ENCODE data around the gene SDSL. TPM values are rescaled to one million over a fixed set of nuclear protein-coding genes. Genes with fewer than 3 reads are reported as not detected.

SDSL gene
- total RNA-seq, 1 donor from 2014 or later, result 13.3 TPM

DNA sequence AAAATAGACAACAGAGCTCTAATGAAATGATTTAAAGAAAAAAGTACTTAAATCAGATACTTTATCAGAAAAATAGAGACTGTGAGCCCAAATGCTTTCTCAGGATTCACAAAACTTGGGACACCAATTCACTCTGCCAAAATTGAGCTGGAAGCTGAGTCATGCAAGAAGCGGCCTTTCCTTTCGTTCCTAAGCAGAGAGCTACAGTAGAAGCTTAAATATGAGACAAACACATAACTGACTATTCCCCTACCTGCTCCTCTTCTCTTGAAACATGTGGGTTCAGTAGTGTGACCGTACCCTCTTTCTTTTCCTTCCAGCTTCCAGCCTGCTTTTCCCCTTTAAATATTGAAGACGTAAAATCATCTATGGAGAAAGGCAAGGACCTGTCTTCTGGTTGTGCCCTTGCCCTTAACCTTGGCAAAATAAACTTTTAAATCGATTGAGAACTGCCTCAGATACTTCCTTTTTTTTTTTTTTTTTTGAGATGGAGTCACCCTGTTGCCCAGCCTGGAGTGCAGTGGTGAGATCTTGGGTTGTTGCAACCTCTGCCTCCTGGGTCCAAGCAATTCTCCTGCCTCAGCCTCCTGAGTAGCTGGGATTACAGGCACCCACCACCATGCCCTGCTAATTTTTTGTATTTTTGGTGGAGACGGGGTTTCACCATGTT lies 14.1 kb upstream of the SDSL start:
- Histone ChIP-seq H3K4me3 (no peak overlapping the region), H3K36me3 (no peaks in the 10 kb centered on the region), H3K4me1 (peaks cover 6% of the 10 kb centered on the region), H3K27ac (replicated peaks) (no peak overlapping the region), H3K27me3 (ENCODE audit: low read depth) (peaks cover 18% of the 10 kb centered on the region), H3K9me3 (replicated peaks) (no peaks in the 10 kb centered on the region)
- no peak for DNase-seq
- intact Hi-C loops (cut with micrococcal nuclease), result no loop called here
- TF ChIP-seq CTCF (IDR thresholded peaks at IDR 0.05; ENCODE audit: borderline replicate concordance), result no peak

GRCh38 chr12:113408756-113409298 lies 13.4 kb upstream of the SDSL start:
- no peak overlapping the region for H3K4me3 ChIP-seq

DNA sequence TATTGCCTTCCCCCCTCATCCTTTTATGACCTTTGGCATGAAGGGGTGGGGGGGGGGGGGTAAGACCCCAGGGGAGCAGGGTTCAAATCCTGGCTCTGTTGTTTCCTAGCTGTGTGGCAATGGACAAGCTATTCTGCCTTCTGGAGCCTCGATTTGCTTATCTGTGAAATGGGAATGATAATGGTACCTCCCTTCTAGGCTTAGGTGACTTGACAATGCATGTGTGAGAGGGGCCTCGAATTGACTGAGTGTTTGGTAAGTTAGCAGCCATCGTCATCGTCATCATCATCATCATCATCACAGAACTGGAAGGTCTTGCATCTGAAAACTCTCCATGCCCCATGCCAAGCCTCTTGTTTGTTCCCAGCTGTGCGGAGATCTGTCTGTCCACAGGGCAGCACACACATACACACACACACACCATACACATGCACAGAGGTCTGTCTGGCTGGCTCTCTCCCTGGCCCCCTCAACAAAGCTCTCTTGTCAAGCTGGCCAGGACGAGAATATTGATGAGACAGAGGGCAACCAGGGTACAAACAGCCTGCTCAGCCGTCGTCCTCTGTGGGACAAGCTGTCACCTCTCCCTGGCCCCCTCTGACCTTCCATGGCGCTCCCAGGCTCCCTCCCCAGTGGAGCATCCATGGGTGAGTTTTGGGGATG lies 12.6 kb upstream of the SDSL start:
- no peaks in the 10 kb centered on the region for H3K4me1 ChIP-seq
- no peak overlapping the region for H3K4me3 ChIP-seq
- H3K27ac ChIP-seq (replicated peaks), result no peak overlapping the region
- intact Hi-C loops (cut with micrococcal nuclease), result no loop called here
- no peaks in the 10 kb centered on the region for H3K9me3 ChIP-seq (replicated peaks)
- H3K27me3 ChIP-seq (ENCODE audit: low read depth), result peaks cover 23% of the 10 kb centered on the region
- no peaks in the 10 kb centered on the region for H3K36me3 ChIP-seq
- DNase-seq, result no peak
- no peak for TF ChIP-seq CTCF (IDR thresholded peaks at IDR 0.05; ENCODE audit: borderline replicate concordance)

More at GRCh38 chr12:113408756-113409298, 13.4 kb upstream of the SDSL start:
- Histone ChIP-seq H3K36me3 (no peaks in the 10 kb centered on the region), H3K4me1 (peaks cover 4% of the 10 kb centered on the region), H3K27ac (replicated peaks) (no peak overlapping the region), H3K27me3 (ENCODE audit: low read depth) (peaks cover 18% of the 10 kb centered on the region), H3K9me3 (replicated peaks) (no peaks in the 10 kb centered on the region)
- intact Hi-C loops (cut with micrococcal nuclease), result no loop called here
- DNase-seq, result no peak
- no peak for TF ChIP-seq CTCF (IDR thresholded peaks at IDR 0.05; ENCODE audit: borderline replicate concordance)

- H3K4me3 ChIP-seq, result no peak overlapping the region
- TF ChIP-seq CTCF (IDR thresholded peaks at IDR 0.05; ENCODE audit: borderline replicate concordance), result no peak
- DNase-seq, result no peak
- H3K4me1 ChIP-seq, result no peaks in the 10 kb centered on the region
- H3K36me3 ChIP-seq, result no peaks in the 10 kb centered on the region
- intact Hi-C loops (cut with micrococcal nuclease), result no loop called here
- H3K9me3 ChIP-seq (replicated peaks), result no peaks in the 10 kb centered on the region
- H3K27ac ChIP-seq (replicated peaks), result no peak overlapping the region
- peaks cover 25% of the 10 kb centered on the region for H3K27me3 ChIP-seq (ENCODE audit: low read depth)
These were observed 8.7 kb upstream of the SDSL start for GRCh38 chr12:113413488-113413939.

GRCh38 chr12:113414519-113415038 lies 7.6 kb upstream of the SDSL start:
- H3K9me3 ChIP-seq (replicated peaks), result no peaks in the 10 kb centered on the region
- DNase-seq, result no peak
- H3K36me3 ChIP-seq, result no peaks in the 10 kb centered on the region
- intact Hi-C loops (cut with micrococcal nuclease), result no loop called here
- H3K4me1 ChIP-seq, result no peaks in the 10 kb centered on the region
- H3K27ac ChIP-seq (replicated peaks), result no peak overlapping the region
- H3K27me3 ChIP-seq (ENCODE audit: low read depth), result peaks cover 21% of the 10 kb centered on the region
- H3K4me3 ChIP-seq, result no peak overlapping the region
- no peak for TF ChIP-seq CTCF (IDR thresholded peaks at IDR 0.05; ENCODE audit: borderline replicate concordance)
